WTC11 (cell line): ENCODE results near the gene L1TD1.

Source experiments
- ATF2 ChIP-seq: sonication (generic); formaldehyde crosslinking; IDR thresholded peaks from 2 replicates; pipeline ENCODE4 v1.8.1; 2022; ENCODE audit warnings: low read depth, missing genetic modification reagents, borderline replicate concordance
- TF ChIP-seq, protein P1 (sequence below): fragments of 200-600 bp; IDR thresholded peaks from 2 replicates; pipeline ENCODE4 v1.8.0; 2022; ENCODE audit warnings: antibody characterized with exemption

- no peak for TF ChIP-seq ATF2
- TF ChIP-seq, protein P1, sequence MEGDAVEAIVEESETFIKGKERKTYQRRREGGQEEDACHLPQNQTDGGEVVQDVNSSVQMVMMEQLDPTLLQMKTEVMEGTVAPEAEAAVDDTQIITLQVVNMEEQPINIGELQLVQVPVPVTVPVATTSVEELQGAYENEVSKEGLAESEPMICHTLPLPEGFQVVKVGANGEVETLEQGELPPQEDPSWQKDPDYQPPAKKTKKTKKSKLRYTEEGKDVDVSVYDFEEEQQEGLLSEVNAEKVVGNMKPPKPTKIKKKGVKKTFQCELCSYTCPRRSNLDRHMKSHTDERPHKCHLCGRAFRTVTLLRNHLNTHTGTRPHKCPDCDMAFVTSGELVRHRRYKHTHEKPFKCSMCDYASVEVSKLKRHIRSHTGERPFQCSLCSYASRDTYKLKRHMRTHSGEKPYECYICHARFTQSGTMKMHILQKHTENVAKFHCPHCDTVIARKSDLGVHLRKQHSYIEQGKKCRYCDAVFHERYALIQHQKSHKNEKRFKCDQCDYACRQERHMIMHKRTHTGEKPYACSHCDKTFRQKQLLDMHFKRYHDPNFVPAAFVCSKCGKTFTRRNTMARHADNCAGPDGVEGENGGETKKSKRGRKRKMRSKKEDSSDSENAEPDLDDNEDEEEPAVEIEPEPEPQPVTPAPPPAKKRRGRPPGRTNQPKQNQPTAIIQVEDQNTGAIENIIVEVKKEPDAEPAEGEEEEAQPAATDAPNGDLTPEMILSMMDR = no peak
These were observed 35.3 kb downstream of the L1TD1 start for GRCh38 chr1:62229932-62230331.
